ENCODE results near the gene SSX3.
"Not testable (repeated sequence)": the region's sequence is repeated elsewhere in the genome, so short reads cannot be mapped to it uniquely, and the experiment has no call there.

GRCh38 chrX:48370408-48370807, 13.9 kb upstream of the SSX3 start:
- TF ChIP-seq SUZ12 (IDR thresholded peaks at IDR 0.05; ENCODE audit: extremely low read depth, insufficient read depth, insufficient read length); YY1 (IDR thresholded peaks at IDR 0.05; ENCODE audit: insufficient read depth, insufficient read length): not testable (repeated sequence)

All from NT2/D1 (cell line).